GM21529 (cell line): ENCODE data around the gene CNTD1.

Experiments used
- ATAC-seq: cut with Tn5 transposase; IDR thresholded peaks from one replicate; pipeline ENCODE4 v1.9.1; 2021; ENCODE audit not compliant: unreplicated experiment

Gene CNTD1

GRCh38 chr17:42779304-42779935 is 19.2 kb upstream of the CNTD1 start:
- ATAC-seq: no peak

GRCh38 chr17:42779936-42780850 is 18.5 kb upstream of the CNTD1 start, which contains the start of gene WNK4:
Gene WNK4 (plus strand): TSS chr17:42780610. CDS start chr17:42780699, 89 bp downstream.
- ATAC-seq: no peak

GRCh38 chr17:42780851-42781638 is 17.6 kb upstream of the CNTD1 start:
- no peak for ATAC-seq

- no peak for ATAC-seq
These were observed 17.0 kb upstream of the CNTD1 start for GRCh38 chr17:42781639-42782165.

- no peak for ATAC-seq
These were observed 16.2 kb upstream of the CNTD1 start for GRCh38 chr17:42782166-42783061.

- ATAC-seq: no peak
These were observed 15.4 kb upstream of the CNTD1 start for GRCh38 chr17:42783062-42783790.

GRCh38 chr17:42783791-42784138 is 14.9 kb upstream of the CNTD1 start:
- no peak for ATAC-seq

GRCh38 chr17:42784409-42784808 is 14.3 kb upstream of the CNTD1 start:
- ATAC-seq: no peak

GRCh38 chr17:42784811-42785592 is 13.7 kb upstream of the CNTD1 start:
- no peak for ATAC-seq

GRCh38 chr17:42787266-42787665 is 11.4 kb upstream of the CNTD1 start:
- no peak for ATAC-seq

- no peak for ATAC-seq
These were observed 6.7 kb upstream of the CNTD1 start for GRCh38 chr17:42791948-42792347.

GRCh38 chr17:42792545-42792944 is 6.1 kb upstream of the CNTD1 start:
- ATAC-seq: no peak

- ATAC-seq: no peak
These were observed 3.6 kb upstream of the CNTD1 start for GRCh38 chr17:42795061-42795460.

GRCh38 chr17:42795465-42795864 is 3.2 kb upstream of the CNTD1 start:
- ATAC-seq: no peak

- ATAC-seq: no peak
These were observed 2.4 kb upstream of the CNTD1 start for GRCh38 chr17:42796066-42796758.

- ATAC-seq: no peak
These were observed 1.3 kb upstream of the CNTD1 start for GRCh38 chr17:42797067-42798007.

GRCh38 chr17:42798011-42798382 is 664 bp upstream of the CNTD1 start:
- ATAC-seq: no peak
